A204.1 (cell line): ENCODE measurements around the gene NAT14.

Experiments used
- FAIRE-seq: peaks from 2 replicates; lab custom pipeline; 2012; peaks lifted over from hg19 to GRCh38; lab: Jason Lieb, UNC

NAT14 gene

DNA sequence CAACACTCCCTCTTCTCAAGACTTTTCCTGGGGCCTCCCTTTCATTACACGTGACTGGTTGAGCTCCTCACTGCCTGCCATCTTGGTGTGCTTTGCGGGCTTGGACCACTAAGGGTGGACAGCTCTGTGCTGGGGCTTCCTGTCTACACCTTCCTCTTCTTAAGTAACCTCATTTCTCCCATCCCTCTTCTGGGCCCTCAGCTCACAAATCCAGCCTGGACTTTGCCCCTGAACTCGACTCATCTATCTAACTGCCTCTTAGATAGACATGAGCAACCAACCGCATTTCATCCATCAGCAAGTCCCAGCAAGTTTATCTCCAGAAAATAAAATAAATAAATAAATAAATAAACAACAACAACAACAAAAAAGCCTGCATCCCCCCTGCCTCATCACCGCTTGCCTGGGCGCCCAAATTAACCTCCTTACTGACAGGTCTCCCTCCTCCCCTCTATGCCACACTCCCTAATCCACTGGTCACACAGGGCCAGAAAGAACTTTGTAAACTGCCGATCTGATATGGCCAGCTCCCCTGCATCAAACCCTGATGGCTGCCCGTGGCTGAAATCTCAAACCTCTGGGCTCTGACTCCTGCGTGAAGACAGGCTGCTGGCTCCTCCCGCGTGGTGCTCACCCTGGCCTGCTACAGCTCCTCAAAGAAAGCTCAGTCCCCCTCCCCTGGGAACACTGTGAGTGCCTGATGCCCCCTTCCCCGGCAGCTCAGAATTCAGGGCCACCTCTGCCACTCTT, 31.3 kb upstream of the NAT14 start:
- no peak for FAIRE-seq

DNA sequence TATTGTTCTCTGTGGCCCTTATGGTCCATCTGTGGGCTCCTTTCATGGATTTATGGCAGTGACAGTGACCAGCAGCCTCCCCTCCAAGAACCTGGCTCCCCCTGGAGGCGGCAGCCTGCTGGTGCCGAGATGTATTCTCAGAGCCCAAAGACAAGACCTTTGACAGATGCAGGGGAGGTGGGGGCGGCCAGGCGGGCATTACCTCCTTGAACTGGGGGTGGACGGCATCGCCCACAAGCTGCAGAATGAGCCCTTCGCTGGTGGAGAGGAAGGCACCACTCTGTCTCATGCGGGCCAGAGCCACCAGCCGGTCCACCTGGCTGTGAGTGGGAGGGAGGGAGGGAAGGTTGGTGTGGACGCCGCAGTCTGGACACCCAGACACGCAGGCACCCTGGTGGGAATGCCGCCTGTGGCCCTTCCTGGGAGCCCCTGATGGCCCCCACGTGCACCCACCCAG, 30.2 kb upstream of the NAT14 start:
- no peak for FAIRE-seq

DNA sequence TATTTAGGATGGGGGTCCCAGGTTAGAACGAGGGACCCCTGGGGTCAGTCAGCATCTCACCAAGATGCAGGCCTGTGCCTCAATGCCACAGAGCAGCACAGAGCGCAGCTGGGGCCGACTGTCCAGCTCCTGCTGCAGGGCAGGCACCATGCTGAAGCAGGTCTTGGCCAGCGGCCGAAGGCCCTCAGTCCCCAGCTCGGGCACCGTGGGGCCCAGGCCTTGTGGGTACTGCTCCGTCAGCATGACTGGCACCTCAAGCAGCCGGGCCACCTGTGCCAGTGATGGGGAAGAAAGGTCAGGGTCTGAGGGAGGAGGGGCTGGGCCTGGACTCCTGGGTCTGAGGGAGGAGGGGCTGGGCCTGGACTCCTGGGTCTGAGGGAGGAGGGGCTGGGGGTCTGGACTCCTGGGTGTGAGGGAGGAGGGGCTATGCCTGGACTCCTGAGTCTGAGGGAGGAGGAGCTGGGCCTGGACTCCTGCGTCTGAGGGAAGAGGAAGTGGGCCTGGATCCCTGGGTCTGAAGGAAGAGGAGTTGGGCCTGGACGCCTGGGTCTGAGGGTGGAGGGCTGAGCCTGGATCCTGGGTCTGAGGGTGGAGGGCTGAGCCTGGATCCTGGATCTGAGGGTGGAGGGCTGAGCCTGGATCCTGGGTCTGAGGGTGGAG, 29.3 kb upstream of the NAT14 start:
- no peak for FAIRE-seq

DNA sequence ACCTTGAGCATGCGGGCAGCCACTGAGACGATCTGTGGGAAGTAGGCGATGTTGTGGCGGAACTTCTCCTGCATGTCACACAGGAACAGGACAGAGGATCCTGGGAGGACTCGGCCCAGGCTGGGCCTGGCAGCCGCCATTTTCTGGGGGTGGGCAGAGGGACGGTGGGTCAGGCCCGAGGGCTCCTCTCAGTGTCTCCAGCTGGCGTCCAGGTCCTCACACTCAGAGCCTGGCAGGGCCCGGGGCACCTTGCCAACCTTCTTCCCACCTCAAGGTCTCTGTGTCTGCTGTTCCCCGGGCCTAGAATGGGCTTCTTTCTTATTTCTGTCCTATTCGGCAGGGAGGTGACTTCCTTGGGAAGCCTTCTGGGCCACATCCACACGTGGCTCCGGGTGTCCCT, 28.6 kb upstream of the NAT14 start:
- FAIRE-seq = no peak

DNA sequence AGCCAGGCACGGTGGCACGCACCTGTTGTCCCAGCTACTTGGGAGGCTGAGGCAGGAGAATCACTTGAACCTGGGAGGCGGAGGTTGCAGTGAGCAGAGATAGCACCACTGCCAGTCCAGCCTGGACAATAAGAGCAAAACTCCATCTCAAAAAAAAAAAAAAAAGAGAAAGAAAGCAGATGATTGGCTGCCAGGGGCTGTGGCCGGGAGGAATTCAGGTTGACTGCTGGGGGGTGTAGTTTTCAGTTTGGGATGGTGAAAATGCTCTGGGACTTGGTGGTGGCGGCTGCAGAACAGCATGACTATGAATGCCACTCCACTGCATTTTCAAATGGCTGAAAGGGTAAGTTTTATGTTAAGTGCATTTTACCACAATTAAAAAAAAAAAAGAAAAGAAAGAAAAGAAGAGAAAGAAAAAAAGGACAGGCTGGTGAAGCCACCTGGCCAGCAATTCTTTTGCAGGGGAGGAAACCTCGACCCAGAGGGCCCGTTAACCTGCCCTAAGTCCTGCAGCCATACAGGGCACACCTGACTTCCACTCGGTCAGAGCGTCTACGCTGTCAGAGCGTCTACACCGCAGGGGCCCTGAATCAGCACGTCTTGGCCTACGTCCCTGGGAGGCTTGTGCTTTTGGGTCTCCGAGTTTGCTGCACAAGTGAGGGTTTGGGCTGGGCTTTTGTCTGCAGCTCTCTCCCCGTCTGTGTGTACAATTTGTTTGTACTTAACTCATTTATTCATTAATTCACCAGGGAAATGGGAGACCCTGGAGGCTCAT, 27.1 kb upstream of the NAT14 start:
- FAIRE-seq = no peak

DNA sequence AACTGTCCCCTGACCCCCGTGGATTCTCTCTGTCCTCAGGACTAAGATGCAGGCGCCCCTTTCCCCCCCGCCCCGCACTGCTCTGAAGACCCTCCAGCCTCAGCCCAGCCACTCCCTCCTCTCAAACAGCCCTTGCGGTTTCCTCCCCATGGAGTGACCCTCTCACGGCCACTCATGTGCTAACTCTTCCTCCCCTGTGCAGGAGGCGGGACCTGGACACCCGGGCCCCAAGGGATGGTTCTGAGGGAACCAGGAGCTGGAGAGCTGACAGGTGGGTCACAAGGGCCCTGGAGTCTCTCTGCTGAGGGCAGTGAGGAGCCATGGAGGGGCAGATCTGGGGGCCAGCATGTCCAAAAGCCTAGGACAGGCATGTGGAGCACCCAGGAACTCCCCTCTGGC, 25.4 kb upstream of the NAT14 start:
- no peak for FAIRE-seq

DNA sequence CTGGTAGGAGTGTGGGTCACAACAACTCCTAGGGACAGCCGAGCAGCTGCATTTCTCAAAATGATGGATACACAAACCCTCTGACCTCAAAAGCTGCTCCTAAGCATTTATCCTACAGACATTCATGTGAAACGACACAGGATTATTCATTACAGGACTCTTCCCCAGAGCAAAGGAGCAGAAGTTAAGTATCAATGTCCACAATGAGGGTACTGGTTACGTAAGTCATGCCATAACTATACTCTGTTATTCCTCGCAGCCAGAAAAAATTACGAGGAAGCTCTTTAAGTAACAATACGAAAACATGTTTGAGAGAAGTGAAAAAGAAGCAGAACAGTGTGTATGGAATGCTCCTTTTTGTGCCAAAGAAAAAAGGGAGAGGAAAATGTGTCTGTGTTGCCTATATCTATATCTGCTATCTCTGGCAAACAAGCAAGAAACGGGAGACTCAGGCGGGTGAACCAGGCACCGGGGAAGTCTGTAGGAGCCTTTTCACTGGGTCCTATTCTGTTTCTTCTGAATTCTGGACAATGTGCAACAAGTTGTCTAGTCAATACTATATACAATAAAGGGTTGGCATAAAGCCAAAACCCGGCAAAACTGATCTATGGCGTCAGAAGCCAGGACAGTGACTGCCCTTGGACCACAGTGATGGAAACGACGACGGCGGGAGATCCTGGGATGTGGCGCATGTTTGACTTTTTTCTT, 24.9 kb upstream of the NAT14 start:
- no peak for FAIRE-seq

DNA sequence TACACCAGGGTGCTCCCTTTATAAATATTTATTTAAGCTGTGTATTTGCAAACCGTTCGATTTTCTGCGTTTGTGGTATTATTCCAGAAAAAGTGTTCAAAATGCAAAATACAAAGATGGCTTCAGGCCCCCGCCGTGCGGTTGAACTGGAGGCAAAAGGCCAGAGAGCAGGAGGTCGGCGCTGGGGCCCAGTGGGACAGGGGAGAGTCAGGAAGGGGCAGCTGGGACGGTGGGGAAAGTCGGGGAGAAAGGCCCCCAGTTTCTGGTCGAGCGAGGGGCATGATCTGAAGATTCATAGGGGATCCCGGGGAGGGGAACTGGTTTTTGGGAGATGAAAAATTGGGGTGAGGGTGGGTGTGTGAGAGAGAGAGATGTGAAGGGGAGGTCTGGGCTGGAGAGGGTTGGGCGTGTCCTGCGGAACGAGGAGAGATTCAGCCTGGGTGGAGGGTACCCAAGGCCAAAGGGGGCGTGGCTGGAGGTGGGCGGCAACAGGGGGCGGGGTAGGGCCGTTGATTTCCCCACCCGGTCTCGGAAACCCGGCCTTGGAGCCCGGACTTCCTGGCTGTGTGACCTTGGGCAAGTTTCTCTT, 24.2 kb upstream of the NAT14 start:
- FAIRE-seq = peak; percentile 80

DNA sequence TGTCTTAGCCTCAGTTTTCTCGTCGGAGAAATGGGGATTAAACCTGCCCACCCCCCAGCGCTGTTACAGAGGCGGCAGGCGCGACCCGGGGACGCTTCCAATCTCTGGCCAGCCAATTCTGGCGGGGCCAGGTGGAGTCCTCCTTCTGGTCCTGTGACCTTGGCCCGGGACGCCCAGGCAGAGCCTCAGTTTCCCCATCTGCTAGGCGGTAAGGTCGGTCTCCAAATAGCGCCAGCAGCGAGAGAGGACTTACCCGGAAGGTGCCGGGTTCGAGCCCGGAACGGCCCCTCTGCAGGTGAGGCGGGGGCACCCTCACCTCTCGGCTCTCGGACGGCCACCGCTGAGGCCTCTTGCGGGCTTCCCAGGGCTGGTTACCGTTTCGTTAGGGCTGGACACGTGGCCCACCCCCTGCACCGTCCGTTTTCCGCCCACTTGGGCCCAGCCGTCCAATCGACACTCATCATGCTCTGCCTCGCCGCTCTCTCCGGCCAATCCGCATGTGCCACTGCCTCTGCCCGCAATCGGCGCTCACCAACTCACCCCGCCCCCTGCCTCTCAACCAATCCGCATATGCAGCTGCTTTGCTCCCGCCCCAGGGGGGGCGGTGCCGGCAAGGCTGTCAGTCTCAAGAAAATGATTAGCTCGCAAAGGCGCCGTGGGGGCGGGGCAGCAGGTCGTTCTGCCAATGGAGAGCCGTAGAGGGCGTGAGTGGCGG, 23.6 kb upstream of the NAT14 start, which contains the start of gene ISOC2:
ISOC2 (minus strand) TSS at position 384 of the 715 bp plus-strand sequence. CDS start 5,156 bp downstream, outside the sequence.
- FAIRE-seq = peak; percentile 99

DNA sequence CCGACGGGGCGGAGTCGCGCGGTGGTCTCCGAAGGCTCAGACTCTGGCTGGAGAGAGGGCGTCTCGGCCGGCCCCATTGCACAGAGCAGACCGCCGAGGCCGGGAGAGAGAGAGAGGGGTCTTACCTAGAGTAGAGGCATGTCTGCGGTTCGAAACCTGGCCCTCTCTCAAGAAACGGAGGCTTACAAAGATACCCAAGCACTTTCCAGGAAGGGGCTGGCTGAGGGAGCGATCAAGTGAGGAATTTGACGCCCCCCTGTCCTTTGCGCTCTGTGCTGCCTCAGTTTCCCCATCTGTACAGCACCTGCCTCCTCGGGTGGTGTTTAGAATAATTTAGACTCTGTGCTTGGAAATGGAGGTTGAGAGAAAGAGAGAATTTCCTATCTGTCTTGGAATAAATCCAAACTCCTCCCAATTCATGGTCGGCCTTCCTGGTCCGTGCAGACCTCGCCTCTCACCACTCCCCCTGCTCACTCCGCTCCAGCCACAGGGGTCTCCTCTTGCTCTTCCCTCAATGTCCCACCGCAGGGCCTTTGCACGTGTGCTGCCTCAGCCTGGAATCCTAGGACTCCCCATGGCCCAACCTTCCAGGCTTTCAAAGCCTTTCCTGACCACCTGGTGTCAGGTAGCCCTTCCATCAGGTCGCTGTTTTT, 22.9 kb upstream of the NAT14 start:
- no peak for FAIRE-seq

DNA sequence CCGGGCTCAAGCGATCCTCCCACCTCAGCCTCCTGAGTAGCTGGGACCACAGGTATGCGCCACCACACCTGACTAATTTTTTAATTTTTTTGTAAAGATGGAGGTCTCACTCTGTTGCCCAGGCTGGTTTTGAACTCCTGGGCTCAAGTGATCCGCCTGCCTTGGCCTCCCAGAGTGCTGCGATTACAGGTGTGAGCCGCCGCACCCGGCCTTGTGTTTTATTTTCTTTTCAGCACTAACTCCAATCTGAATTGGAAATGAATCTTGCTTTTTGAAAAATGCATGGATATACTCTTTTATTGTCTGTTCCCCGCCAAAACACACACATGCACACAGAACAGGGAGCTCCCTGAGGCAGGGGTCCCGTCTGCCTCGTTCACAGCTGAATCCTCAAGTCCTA, 22.3 kb upstream of the NAT14 start:
- no peak for FAIRE-seq

DNA sequence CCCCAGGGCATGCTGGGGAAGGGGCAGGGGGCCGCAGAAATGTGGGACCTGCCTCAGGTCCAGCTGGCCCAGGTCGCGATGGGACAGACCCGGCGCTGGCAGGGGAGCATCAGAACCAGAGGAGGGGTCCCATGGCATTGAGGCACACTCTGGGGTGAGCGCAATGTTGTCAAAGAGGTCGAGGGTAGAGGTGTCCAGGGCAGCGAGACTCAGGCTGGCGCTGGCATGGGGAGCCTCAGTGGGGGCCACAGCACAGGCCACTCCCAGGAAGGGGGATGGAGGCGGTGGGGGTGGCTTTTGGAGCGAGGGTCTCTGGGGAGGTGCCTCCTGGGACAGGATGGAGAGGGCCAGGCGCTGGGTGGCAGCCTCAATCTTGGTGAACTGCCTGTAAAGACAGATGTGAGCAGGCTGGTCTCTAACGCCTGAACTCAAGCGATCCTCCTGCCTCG, 21.4 kb upstream of the NAT14 start:
- no peak for FAIRE-seq

DNA sequence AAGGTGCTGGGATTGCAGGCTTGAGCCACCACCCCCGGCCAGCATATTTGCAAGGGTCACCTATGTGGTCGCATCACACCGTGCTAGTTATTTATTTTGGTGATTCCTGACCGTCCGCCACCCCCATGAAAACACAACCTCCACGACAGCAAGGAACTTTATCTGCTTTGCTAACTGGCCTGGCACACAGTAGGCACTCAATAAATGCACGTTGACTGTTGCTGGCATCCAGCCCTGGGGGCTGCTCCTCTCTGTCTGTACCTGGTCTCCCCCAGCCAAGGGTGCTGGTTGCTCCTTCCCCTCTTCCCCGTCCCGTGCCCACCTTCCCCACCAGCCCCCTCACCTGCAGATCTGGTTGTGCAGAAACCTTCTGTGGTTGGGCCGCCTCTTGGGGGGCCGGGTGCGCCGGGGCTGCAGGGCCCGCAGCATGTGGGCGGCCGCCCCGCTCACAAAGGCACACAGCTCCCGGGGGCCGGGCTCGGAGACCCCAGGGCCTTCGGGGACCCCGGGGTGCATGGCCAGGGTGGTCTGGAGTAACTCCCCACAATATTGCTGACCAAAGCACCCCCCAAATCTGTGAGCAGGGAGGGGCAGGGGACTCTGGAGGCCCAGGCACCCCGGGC, 20.8 kb upstream of the NAT14 start:
- FAIRE-seq = no peak

DNA sequence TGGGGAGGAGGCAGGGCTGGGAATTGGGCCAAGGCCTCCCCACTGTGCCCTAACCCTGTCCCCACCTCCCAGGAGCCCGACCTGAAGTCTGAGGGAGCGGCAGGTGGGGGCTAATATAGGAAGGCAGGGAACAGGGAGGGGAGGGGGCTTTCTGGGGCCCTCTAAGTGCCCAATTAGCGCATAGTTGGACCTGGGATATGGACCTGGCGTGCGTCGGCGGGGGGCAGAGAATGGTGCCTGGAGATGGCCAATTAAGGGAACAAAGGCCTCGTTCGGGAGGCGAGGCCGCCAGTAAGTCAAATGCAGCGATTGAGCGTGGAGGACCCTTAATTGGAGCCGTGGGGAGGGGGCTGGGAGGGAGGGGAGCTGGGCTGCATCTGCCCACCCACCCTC, 20.3 kb upstream of the NAT14 start, which contains the start of gene C19orf85:
C19orf85 (minus strand) TSS at position 90 of the 393 bp plus-strand sequence. CDS start 197 bp downstream, outside the sequence.
- FAIRE-seq = no peak

DNA sequence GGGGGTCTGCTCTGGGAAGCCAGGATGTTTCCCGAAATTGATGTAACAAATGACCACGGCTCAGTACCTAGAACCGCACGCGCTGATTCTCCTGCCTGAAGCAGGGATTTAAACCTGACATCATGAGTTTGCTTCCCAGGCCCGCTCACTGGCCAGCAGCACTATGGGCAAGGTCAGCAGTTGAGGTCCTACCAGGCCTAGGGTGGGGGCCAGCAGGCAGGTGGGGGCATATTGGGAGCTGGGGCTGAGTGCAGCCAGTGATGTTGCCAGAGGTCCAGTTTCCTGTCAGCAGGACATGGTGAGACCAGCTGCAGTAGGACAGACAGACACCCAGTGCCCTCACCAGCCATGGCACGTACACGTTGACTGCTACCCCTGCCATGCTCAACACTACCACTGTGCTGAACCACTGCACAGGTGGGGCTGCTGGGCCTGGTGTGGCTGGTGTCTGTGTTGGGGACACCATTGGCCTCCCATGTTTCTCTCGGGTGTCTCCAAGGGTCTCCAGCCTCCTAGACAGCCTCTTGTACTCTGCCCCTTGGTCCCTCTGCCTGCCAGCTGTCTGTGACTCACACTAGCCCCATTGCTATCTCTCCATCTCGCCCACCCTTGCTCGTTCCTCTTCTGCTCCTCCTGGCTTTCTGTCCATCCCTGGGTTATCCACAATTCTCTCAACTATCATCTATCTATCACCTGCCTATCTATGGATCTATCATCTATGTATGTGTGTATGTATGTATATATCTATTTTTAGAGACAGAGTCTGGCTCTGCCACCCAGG, 19.3 kb upstream of the NAT14 start:
- no peak for FAIRE-seq

DNA sequence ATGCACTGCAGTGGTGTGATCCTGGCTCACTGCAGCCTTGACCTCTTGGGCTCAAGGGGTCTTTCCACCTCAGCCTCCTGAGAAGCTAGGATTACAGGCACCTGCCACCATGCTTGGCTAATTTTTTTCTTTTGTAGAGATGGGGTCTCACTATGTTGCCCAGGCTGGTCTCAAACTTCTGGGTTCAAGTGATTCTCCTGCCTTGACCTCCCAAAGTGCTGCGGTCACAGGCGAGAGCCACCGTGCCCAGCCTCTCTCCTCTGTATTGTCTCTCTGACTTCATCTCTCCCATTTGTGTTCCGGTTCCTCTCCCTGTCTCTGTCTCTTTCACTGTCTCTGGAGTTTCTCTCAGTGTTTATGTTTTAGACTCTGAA, 18.8 kb upstream of the NAT14 start:
- no peak for FAIRE-seq

DNA sequence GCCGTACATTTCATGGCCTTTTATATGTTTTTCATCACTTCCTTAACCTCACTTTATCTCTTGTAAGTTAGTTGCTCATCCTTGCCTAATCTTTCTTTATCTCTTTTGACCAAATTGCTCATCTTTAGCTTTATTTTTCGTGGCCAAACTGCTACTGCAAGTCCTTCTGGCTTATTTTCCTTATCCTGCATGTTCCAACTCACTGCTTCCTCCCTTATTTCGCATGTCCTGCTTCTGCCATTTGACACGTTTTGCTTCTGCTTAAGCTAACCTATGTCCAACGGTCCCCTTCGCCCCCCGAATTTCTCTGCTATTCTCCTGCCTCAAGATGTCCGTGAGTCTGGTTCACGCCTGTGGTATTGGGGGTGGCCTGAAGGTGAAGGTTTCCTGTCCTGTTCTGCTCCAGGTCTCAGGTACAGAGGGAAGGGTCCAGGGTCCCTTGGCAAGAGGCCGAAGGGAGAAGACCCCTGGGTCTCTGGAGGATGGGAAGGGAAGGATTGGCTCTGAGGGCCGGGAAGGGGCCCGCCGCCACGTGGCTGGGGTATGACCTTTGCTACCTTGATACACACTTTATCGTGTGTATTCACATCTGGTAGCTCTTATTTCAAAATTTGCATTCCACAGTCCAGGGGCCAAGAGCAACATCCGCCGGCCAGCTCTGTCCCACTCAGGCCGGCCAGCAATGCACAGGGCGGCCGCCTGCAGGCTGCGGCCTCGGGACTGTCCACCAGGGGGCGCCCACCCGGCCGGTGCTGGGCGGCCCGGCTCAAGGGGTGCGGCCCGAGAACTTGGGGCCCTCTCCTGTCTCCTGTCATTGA, 17.5 kb upstream of the NAT14 start:
- FAIRE-seq = no peak

DNA sequence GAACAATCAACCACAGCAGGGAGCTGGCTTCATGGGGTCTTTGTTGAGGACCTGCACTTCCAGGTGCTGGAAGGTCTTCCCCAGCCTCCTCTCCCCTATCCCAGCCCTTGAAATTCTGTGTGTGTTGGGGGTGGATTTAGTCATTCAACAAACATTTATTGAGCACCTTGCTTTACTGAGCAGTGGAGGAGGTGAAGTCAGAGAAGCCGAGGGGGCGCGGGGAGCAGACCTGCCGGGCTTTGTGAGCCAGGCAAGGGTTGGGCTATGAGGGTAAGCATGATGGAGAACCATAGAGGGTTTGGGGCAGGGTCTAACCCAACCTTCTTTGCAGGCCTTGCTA, 17.0 kb upstream of the NAT14 start:
- FAIRE-seq = no peak

DNA sequence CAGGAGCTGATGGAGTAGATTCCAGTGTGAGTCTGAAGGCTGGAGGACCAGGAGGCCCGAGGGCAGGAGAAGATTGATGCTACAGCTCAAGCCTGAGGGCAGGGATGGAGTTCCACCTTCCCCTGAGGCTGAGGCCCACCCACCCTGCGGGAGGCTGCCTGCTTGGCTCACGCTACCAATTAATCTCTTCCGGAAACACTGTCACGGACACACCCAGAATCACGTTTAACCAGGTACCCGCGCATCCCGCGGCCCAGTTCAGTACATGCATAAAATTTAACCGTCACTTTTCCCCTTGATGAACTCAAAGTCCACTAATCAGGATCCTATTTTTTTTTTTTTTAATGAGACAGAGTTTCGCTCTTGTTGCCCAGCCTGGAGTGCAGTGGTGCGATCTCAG, 13.7 kb upstream of the NAT14 start:
- FAIRE-seq = no peak
